ENCODE measurements around the gene OSMR.
A peak's percentile ranks its signal among the peaks of the same experiment; 100 is the strongest.

Gene OSMR

GRCh38 chr5:38891563-38891962 is 45.8 kb downstream of the OSMR start:
- H3K27ac ChIP-seq (ENCODE audit: low read depth, low read length), result no peak overlapping the region
- peaks cover 2% of the 10 kb centered on the region for H3K79me2 ChIP-seq (ENCODE audit: control insufficient read depth, insufficient read depth, low read length, unreplicated experiment)
- no peak overlapping the region for H3K4me3 ChIP-seq (ENCODE audit: low read depth, low read length)
- H2AFZ ChIP-seq (ENCODE audit: low read length, unreplicated experiment), result no peak overlapping the region
- no peaks in the 10 kb centered on the region for H3K27me3 ChIP-seq (ENCODE audit: insufficient read depth, low read length)
- H3K36me3 ChIP-seq (ENCODE audit: insufficient read depth, low read length), result peaks cover 74% of the 10 kb centered on the region
- no peaks in the 10 kb centered on the region for H3K4me1 ChIP-seq (ENCODE audit: control insufficient read depth, insufficient read depth, low read length, unreplicated experiment)

DNA sequence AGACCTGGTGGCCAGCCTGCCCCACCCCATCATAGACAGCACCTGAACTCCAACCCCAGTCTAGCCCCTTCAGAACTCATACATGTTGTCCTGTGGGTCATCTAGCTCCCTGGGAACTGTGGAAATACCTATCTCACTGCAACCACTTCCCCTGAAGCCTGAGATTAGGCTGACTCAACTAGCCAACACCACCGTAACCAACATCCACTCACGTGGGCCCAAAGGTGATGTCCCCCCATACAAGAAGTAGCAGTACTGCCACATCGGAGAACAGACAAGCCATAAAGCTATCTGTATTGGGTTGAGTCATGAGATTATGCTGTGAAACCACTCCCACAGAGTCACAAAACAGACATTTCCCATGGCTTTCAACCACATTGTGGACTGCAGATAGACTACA is 46.6 kb downstream of the OSMR start:
- H3K79me2 ChIP-seq (ENCODE audit: control insufficient read depth, insufficient read depth, low read length, unreplicated experiment), result peaks cover 4% of the 10 kb centered on the region

GRCh38 chr5:38896760-38897159 is 50.9 kb downstream of the OSMR start:
- Histone ChIP-seq H3K36me3 (ENCODE audit: insufficient read depth, low read length) (peaks cover 67% of the 10 kb centered on the region), H3K4me3 (ENCODE audit: low read depth, low read length) (no peak overlapping the region), H2AFZ (ENCODE audit: low read length, unreplicated experiment) (no peak overlapping the region), H3K4me1 (ENCODE audit: control insufficient read depth, insufficient read depth, low read length, unreplicated experiment) (no peaks in the 10 kb centered on the region), H3K79me2 (ENCODE audit: control insufficient read depth, insufficient read depth, low read length, unreplicated experiment) (peaks cover 4% of the 10 kb centered on the region), H3K27me3 (ENCODE audit: insufficient read depth, low read length) (no peaks in the 10 kb centered on the region), H3K27ac (ENCODE audit: low read depth, low read length) (no peak overlapping the region)

More for the DNA sequence above, 46.6 kb downstream of the OSMR start:
- no peak overlapping the region for H3K27ac ChIP-seq (ENCODE audit: low read depth, low read length)
- H3K4me3 ChIP-seq (ENCODE audit: low read depth, low read length), result no peak overlapping the region
- peaks cover 77% of the 10 kb centered on the region for H3K36me3 ChIP-seq (ENCODE audit: insufficient read depth, low read length)
- no peaks in the 10 kb centered on the region for H3K27me3 ChIP-seq (ENCODE audit: insufficient read depth, low read length)
- no peaks in the 10 kb centered on the region for H3K4me1 ChIP-seq (ENCODE audit: control insufficient read depth, insufficient read depth, low read length, unreplicated experiment)
- no peak overlapping the region for H2AFZ ChIP-seq (ENCODE audit: low read length, unreplicated experiment)

DNA sequence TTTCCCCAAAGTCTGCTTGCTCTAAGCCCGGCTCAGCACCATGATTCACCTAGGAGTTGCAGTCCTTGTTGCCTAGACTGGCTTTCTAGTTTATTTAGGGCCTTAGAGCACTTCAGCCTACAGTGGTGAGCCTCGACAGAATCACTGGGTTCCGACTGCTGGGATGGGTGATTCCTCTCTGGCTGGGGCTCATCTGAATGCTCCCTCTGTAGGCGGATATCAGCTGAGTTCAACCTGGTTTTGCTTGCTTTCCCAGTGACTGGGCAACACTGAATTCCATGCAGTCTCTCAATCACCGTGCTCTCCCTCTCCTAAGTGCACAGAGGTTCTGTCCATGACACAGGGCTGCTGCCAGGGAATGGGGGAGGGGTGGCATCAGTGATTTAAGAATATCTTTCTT is 54.1 kb downstream of the OSMR start:
- Histone ChIP-seq H3K36me3 (ENCODE audit: insufficient read depth, low read length) (peaks cover 74% of the 10 kb centered on the region), H3K27ac (ENCODE audit: low read depth, low read length) (no peak overlapping the region), H3K4me1 (ENCODE audit: control insufficient read depth, insufficient read depth, low read length, unreplicated experiment) (no peaks in the 10 kb centered on the region), H3K27me3 (ENCODE audit: insufficient read depth, low read length) (no peaks in the 10 kb centered on the region), H2AFZ (ENCODE audit: low read length, unreplicated experiment) (no peak overlapping the region), H3K79me2 (ENCODE audit: control insufficient read depth, insufficient read depth, low read length, unreplicated experiment) (peaks cover 4% of the 10 kb centered on the region), H3K4me3 (ENCODE audit: low read depth, low read length) (no peak overlapping the region)

- Histone ChIP-seq H3K4me1 (ENCODE audit: control insufficient read depth, insufficient read depth, low read length, unreplicated experiment) (no peaks in the 10 kb centered on the region), H3K4me3 (ENCODE audit: low read depth, low read length) (no peak overlapping the region), H2AFZ (ENCODE audit: low read length, unreplicated experiment) (no peak overlapping the region), H3K27me3 (ENCODE audit: insufficient read depth, low read length) (no peaks in the 10 kb centered on the region), H3K27ac (ENCODE audit: low read depth, low read length) (peak overlapping the region; percentile 22; the same call in 1 of the 2 replicates), H3K36me3 (ENCODE audit: insufficient read depth, low read length) (peaks cover 83% of the 10 kb centered on the region), H3K79me2 (ENCODE audit: control insufficient read depth, insufficient read depth, low read length, unreplicated experiment) (no peaks in the 10 kb centered on the region)
Measured at GRCh38 chr5:38905516-38905915, 59.7 kb downstream of the OSMR start.

- H3K27ac ChIP-seq (ENCODE audit: low read depth, low read length), result no peak overlapping the region
Measured at GRCh38 chr5:38906503-38906902, 60.7 kb downstream of the OSMR start.

GRCh38 chr5:38911933-38912332 is 66.1 kb downstream of the OSMR start:
- no peak overlapping the region for H3K4me3 ChIP-seq (ENCODE audit: low read depth, low read length)
- H3K79me2 ChIP-seq (ENCODE audit: control insufficient read depth, insufficient read depth, low read length, unreplicated experiment), result no peaks in the 10 kb centered on the region
- H2AFZ ChIP-seq (ENCODE audit: low read length, unreplicated experiment), result no peak overlapping the region
- no peaks in the 10 kb centered on the region for H3K27me3 ChIP-seq (ENCODE audit: insufficient read depth, low read length)
- H3K36me3 ChIP-seq (ENCODE audit: insufficient read depth, low read length), result peaks cover 36% of the 10 kb centered on the region
- H3K4me1 ChIP-seq (ENCODE audit: control insufficient read depth, insufficient read depth, low read length, unreplicated experiment), result no peaks in the 10 kb centered on the region
- no peak overlapping the region for H3K27ac ChIP-seq (ENCODE audit: low read depth, low read length)

More at GRCh38 chr5:38906503-38906902, 60.7 kb downstream of the OSMR start:
- Histone ChIP-seq H3K4me1 (ENCODE audit: control insufficient read depth, insufficient read depth, low read length, unreplicated experiment) (no peaks in the 10 kb centered on the region), H3K36me3 (ENCODE audit: insufficient read depth, low read length) (peaks cover 73% of the 10 kb centered on the region), H2AFZ (ENCODE audit: low read length, unreplicated experiment) (no peak overlapping the region), H3K27me3 (ENCODE audit: insufficient read depth, low read length) (no peaks in the 10 kb centered on the region), H3K4me3 (ENCODE audit: low read depth, low read length) (no peak overlapping the region), H3K79me2 (ENCODE audit: control insufficient read depth, insufficient read depth, low read length, unreplicated experiment) (no peaks in the 10 kb centered on the region)

DNA sequence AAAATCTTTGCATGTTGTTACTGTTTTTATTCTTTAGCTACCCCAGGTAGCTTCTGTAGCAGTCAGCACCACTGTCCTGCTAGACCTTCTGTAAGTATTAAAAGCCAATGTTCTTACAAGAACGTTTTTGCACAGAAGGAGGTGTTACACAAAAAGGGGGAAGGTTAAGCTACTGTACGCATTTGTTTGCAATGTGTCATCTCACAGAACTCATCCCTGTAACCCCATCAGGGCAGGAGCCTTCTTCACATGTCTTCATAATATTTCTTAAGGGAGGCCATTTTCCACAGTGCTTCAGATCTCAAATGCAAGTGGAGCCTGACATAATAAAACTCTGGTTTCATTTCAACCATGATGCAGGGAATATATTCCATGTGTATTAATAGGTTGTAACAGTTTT is 67.9 kb downstream of the OSMR start:
- Histone ChIP-seq H3K27ac (ENCODE audit: low read depth, low read length) (no peak overlapping the region), H2AFZ (ENCODE audit: low read length, unreplicated experiment) (no peak overlapping the region), H3K36me3 (ENCODE audit: insufficient read depth, low read length) (peaks cover 24% of the 10 kb centered on the region)

GRCh38 chr5:38916802-38917201 is 71.0 kb downstream of the OSMR start:
- H2AFZ ChIP-seq (ENCODE audit: low read length, unreplicated experiment), result no peak overlapping the region
- no peaks in the 10 kb centered on the region for H3K27me3 ChIP-seq (ENCODE audit: insufficient read depth, low read length)
- no peak overlapping the region for H3K27ac ChIP-seq (ENCODE audit: low read depth, low read length)
- H3K4me1 ChIP-seq (ENCODE audit: control insufficient read depth, insufficient read depth, low read length, unreplicated experiment), result no peaks in the 10 kb centered on the region
- no peak overlapping the region for H3K4me3 ChIP-seq (ENCODE audit: low read depth, low read length)
- no peaks in the 10 kb centered on the region for H3K79me2 ChIP-seq (ENCODE audit: control insufficient read depth, insufficient read depth, low read length, unreplicated experiment)
- peaks cover 18% of the 10 kb centered on the region for H3K36me3 ChIP-seq (ENCODE audit: insufficient read depth, low read length)

More for the DNA sequence above, 67.9 kb downstream of the OSMR start:
- Histone ChIP-seq H3K27me3 (ENCODE audit: insufficient read depth, low read length) (no peaks in the 10 kb centered on the region), H3K79me2 (ENCODE audit: control insufficient read depth, insufficient read depth, low read length, unreplicated experiment) (no peaks in the 10 kb centered on the region), H3K4me3 (ENCODE audit: low read depth, low read length) (no peak overlapping the region), H3K4me1 (ENCODE audit: control insufficient read depth, insufficient read depth, low read length, unreplicated experiment) (no peaks in the 10 kb centered on the region)

DNA sequence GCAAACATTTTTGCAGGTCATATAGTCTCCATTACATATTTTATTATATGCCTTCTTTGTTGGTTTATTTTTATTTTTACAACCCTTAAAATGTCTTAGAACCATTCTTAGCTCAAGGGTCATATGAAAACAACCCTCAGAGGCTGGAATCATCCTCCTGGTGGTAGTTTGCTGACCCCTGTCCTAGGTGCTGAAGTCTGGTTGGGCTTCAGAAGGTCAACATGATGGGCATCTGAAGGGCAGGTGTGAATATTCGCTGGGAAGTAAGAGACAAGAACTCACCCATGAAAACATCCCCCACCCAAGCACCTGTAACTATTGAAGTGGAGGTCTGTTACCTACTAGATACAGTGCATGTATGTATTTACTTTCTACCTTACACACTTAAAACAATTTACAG is 75.4 kb downstream of the OSMR start:
- H3K79me2 ChIP-seq (ENCODE audit: control insufficient read depth, insufficient read depth, low read length, unreplicated experiment), result no peaks in the 10 kb centered on the region
- no peak overlapping the region for H3K27ac ChIP-seq (ENCODE audit: low read depth, low read length)
- peaks cover 28% of the 10 kb centered on the region for H3K4me1 ChIP-seq (ENCODE audit: control insufficient read depth, insufficient read depth, low read length, unreplicated experiment)
- H3K4me3 ChIP-seq (ENCODE audit: low read depth, low read length), result no peak overlapping the region
- H3K36me3 ChIP-seq (ENCODE audit: insufficient read depth, low read length), result peaks cover 25% of the 10 kb centered on the region
- no peaks in the 10 kb centered on the region for H3K27me3 ChIP-seq (ENCODE audit: insufficient read depth, low read length)
- no peak overlapping the region for H2AFZ ChIP-seq (ENCODE audit: low read length, unreplicated experiment)

- Histone ChIP-seq H3K79me2 (ENCODE audit: control insufficient read depth, insufficient read depth, low read length, unreplicated experiment) (no peaks in the 10 kb centered on the region), H3K27ac (ENCODE audit: low read depth, low read length) (no peak overlapping the region), H3K4me1 (ENCODE audit: control insufficient read depth, insufficient read depth, low read length, unreplicated experiment) (peaks cover 37% of the 10 kb centered on the region), H3K36me3 (ENCODE audit: insufficient read depth, low read length) (peaks cover 31% of the 10 kb centered on the region), H3K4me3 (ENCODE audit: low read depth, low read length) (no peak overlapping the region), H3K27me3 (ENCODE audit: insufficient read depth, low read length) (no peaks in the 10 kb centered on the region), H2AFZ (ENCODE audit: low read length, unreplicated experiment) (no peak overlapping the region)
Measured at GRCh38 chr5:38922199-38922598, 76.4 kb downstream of the OSMR start.

Measured in ACC112 (cell line).